ENCODE data around the gene EED.
"Not testable (repeated sequence)": the region's sequence is repeated elsewhere in the genome, so short reads cannot be mapped to it uniquely, and the experiment has no call there.

The EED gene

GRCh38 chr11:86247608-86248007 lies 3.1 kb downstream of the EED start:
- DNase-seq (ENCODE audit: low read depth), result no peak

- DNase-seq (ENCODE audit: low read depth), result no peak
Observed at GRCh38 chr11:86248609-86249008, 4.1 kb downstream of the EED start.

GRCh38 chr11:86249307-86250098 lies 5.0 kb downstream of the EED start:
- no peak for DNase-seq (ENCODE audit: low read depth)

DNA sequence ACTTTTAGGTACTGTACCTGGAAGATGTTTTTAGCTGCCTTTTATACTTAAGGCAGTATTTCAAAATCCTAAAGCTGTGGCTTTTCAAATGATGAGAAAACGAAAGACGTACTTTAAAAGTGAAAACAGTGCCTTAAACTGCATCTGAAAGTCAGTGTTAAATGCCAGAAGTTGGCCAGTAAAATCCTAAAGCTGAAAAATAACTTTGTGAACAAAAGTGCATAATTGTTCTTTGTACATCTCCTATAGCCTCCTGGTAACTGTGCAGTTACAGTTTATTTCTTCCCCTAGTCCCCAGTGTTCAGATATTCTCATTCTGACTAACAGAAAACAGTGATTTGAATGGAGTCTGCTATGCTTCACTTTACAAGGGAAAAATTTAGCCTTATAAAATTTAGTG lies 6.8 kb downstream of the EED start:
- no peak for DNase-seq (ENCODE audit: low read depth)

- DNase-seq (ENCODE audit: low read depth), result no peak
Observed at GRCh38 chr11:86255896-86256295, 11.3 kb downstream of the EED start.

- DNase-seq (ENCODE audit: low read depth), result no peak
Observed at GRCh38 chr11:86256608-86257007, 12.1 kb downstream of the EED start.

GRCh38 chr11:86257446-86257845 lies 12.9 kb downstream of the EED start:
- DNase-seq (ENCODE audit: low read depth), result no peak

DNA sequence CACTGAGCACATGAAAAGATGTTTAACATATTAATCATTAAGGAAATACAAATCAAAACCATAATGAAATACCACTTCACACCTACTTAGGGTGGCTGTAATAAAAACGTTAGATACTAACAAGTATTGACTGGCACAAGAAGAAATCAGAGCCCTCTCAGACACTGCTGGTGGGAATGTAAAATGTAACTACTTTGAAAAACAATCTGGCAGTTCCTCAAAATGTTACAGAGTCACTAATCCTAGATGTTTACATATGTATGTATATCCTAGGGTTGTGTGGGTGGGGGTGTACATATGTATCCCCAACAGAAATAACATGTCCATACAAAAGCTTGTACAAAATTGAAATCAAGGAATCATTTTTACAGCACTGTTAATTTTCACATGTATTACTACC lies 15.2 kb downstream of the EED start:
- no peak for DNase-seq (ENCODE audit: low read depth)

- DNase-seq (ENCODE audit: low read depth), result no peak
Observed at GRCh38 chr11:86261328-86261727, 16.8 kb downstream of the EED start.

GRCh38 chr11:86262387-86262786 lies 17.8 kb downstream of the EED start:
- DNase-seq (ENCODE audit: low read depth), result no peak

GRCh38 chr11:86264649-86265048 lies 20.1 kb downstream of the EED start:
- DNase-seq (ENCODE audit: low read depth), result no peak

DNA sequence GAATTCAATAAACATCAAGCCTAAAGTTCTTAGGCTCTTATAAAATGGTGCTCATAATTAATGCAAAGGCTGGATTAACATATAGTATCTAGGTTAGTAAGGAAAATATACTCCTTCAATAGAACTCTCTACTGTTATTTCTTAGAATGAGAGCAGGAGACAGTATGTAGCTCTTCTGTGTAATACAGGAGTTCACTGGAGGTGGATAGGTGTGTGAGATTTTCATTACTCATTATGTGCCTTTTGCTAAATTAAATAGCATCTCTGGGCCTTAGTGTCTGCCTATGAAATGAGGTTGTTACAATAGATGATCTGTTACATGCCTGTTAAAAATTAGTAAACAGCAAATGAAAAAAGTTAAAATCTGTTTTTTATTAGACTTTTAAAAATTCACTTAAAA lies 20.6 kb downstream of the EED start:
- no peak for DNase-seq (ENCODE audit: low read depth)

DNA sequence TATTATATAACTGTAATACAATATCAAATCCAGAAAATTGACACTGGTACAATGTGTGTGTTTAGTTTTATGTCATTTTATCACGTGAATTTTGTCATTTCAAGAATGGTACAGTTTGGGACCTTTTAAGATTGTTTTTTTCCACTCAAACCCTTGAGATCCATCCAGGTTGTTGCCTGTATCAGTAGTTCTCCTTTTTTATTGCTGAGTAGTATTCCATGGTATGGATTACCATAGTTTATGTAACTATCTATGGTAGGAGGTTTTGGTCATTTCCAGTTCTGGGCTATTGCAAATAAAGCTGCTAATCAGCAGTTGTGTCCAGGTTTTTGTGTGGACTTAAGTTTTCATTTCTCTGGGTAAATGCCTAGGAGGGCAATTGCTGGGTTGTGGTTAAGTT lies 25.1 kb downstream of the EED start:
- DNase-seq (ENCODE audit: low read depth), result no peak

- DNase-seq (ENCODE audit: low read depth), result no peak
Observed at GRCh38 chr11:86274503-86274902, 29.9 kb downstream of the EED start.

GRCh38 chr11:86274999-86275398 lies 30.4 kb downstream of the EED start:
- DNase-seq (ENCODE audit: low read depth), result no peak

DNA sequence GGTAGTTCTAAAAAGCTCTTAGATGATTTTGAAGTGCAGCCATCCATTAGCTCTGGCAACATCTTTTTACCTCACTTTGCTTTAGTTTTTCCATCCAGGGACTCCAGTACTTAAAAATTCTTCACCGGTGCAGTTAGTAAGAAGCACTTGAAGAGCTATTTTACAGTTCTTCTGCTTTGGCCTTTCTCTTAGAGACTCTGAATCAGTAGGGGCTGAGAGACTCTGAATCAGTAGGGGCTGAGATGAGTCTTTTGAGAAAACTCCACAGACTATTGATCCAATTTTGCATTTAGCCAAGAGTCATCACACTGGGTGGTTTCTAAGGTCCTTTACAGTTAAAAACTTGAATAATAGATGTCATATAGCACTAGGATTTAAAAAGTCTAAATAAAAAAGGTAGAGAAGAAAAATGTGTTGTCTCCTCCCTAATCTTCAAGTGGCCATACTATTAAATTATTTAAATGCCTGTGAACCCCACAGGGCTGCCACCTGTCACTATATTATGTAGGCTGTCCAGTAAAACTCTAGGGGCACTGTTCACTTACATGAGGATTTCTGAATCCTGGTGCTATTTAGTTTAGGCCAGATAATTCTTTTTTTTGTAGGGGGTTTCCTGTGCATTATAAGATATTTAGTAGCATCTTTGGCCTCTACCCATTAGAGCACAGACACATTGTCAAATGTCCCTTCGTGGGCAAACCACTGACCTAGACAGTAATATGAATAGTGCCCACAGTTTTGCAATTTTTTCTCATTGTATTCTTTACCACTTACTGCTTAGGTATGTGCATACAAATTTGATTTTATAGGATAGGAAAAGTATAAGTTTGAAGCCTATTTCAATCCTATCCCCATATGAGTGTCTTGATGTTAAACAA lies 31.2 kb downstream of the EED start:
- DNase-seq (ENCODE audit: low read depth), result no peak

- no peak for DNase-seq (ENCODE audit: low read depth)
Observed at GRCh38 chr11:86277741-86278140, 33.2 kb downstream of the EED start.

- no peak for DNase-seq (ENCODE audit: low read depth)
Observed at GRCh38 chr11:86278226-86278625, 33.7 kb downstream of the EED start.

GRCh38 chr11:86279747-86280146 lies 35.2 kb downstream of the EED start:
- no peak for DNase-seq (ENCODE audit: low read depth)

GRCh38 chr11:86287468-86287796 lies 42.9 kb downstream of the EED start:
- DNase-seq (ENCODE audit: low read depth), result no peak

DNA sequence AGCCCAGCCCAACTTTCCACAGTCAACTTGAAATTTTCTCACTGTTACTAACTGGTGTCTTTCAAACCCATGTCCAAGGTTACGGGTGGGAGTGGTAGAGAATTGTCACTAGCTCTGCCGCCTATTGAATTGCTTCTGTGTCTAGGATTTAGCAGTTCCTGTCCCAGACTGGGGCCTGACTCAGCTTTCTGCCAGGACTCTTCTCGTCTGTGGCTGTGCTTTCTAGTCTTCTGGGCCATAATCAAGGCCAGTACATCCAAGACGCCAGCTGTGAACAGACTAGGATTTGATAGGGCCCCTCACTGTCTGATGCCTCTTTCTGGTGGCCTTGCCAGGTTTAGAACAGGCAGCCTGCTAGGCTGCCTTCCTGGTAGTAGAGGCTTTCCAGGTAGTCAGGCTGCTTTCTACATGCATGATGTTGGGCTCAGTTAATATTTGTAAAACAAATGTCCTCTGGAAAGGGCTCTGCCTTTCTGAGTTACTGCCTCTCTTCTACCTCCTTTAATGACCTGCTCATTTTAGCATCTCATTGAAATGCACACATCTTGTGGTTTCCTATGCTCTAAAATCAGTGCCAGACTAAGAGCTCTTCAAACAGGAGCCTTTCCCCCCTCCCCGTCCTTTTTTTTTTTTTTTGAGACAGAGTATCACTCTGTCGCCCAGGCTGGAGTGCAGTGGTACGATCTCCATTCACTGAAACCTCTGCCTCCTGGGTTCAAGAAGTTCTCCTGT lies 44.4 kb downstream of the EED start:
- DNase-seq (ENCODE audit: low read depth), result no peak

- not testable (repeated sequence) for DNase-seq (ENCODE audit: low read depth)
Observed at GRCh38 chr11:86289508-86290280, 45.1 kb downstream of the EED start.

All from activated T-helper 9 cell treated with anti-CD3 and anti-CD28 coated beads, Interleukin-2, amount 50 U/mL, for 16 hours (primary cell).